Central memory CD8-positive, alpha-beta T cell (primary cell): Measurements from ENCODE around the gene ZNF438.

Experiments used
- ATAC-seq: fragments of 150-1000 bp; cut with Tn5 transposase; replicated peaks from 2 replicates; pipeline ENCODE4 v1.10.0; 2022; ENCODE audit warnings: mild to moderate bottlenecking, moderate FRiP score, moderate number of reproducible peaks; ENCODE audit not compliant: poor library complexity, severe bottlenecking; ENCODE audit errors: extremely low read depth
- DNase-seq, 2 donors: peaks; one replicate each; pipeline ENCODE4 v3.0.0; 2021; ENCODE audit warnings: low spot score in 2 of 2
- H3K27ac Mint-ChIP-seq: one replicate; pipeline ENCODE4 v1.8.0; 2022; ENCODE audit warnings: low read depth, mild to moderate bottlenecking, moderate library complexity, mixed read lengths
- H3K27me3 Mint-ChIP-seq: one replicate; pipeline ENCODE4 v1.8.0; 2022; ENCODE audit warnings: mixed read lengths
- H3K36me3 Mint-ChIP-seq: one replicate; pipeline ENCODE4 v1.8.0; 2022; ENCODE audit warnings: mild to moderate bottlenecking, moderate library complexity, mixed read lengths; ENCODE audit not compliant: insufficient read depth
- H3K4me1 Mint-ChIP-seq: one replicate; pipeline ENCODE4 v1.8.0; 2022; ENCODE audit warnings: mixed read lengths
- H3K4me3 Mint-ChIP-seq: one replicate; pipeline ENCODE4 v1.8.0; 2022; ENCODE audit warnings: mild to moderate bottlenecking, moderate library complexity, mixed read lengths
- H3K9me3 Mint-ChIP-seq: one replicate; pipeline ENCODE4 v1.8.0; 2022; ENCODE audit warnings: mixed read lengths

Gene ZNF438

GRCh38 chr10:31000071-31000782 is 31.4 kb downstream of the ZNF438 start:
- H3K27ac Mint-ChIP-seq, result no peak overlapping the region
- H3K4me3 Mint-ChIP-seq, result no peak overlapping the region

DNA sequence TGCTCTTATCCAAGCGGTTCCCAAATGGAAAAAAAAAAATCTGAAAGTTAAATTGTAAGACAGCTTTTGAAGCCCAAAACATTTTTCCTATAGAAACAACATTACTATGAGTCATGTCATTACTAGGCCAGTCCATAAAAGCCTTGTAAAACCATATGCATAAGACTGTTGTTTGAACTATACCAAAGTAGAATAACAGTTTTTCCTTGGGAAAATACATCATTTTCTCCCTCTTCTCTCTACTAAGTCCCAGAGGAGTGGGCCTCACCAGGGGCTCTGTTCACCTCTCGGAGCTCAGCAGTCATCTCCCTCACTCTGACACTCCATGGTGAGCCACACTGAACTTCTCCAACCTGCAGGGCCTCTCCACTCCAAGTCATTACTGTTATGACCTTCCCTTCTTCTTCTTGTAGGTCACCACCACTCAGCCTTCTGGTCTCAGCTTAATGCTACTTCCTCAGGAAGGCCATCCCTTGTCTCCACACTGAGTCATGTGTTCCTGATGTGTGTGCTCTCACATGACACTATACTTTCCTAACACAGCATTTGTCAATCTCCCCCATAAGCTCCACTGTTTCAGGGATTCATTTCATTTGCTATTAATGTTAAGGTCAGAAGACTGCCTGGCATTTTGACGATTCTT is 32.5 kb downstream of the ZNF438 start:
- Mint-ChIP-seq H3K9me3 (no peaks in the 10 kb centered on the region), H3K27ac (peak overlapping the region; percentile 53), H3K4me3 (peak overlapping the region; percentile 57), H3K27me3 (no peaks in the 10 kb centered on the region), H3K36me3 (peaks cover 3% of the 10 kb centered on the region), H3K4me1 (peaks cover 26% of the 10 kb centered on the region)
- peak; percentile 14 for ATAC-seq
- DNase-seq, result no peak

More at GRCh38 chr10:31000071-31000782, 31.4 kb downstream of the ZNF438 start:
- ATAC-seq, result no peak
- Mint-ChIP-seq H3K27me3 (no peaks in the 10 kb centered on the region), H3K36me3 (peaks cover 3% of the 10 kb centered on the region), H3K4me1 (peaks cover 36% of the 10 kb centered on the region), H3K9me3 (no peaks in the 10 kb centered on the region)
- no peak for DNase-seq

DNA sequence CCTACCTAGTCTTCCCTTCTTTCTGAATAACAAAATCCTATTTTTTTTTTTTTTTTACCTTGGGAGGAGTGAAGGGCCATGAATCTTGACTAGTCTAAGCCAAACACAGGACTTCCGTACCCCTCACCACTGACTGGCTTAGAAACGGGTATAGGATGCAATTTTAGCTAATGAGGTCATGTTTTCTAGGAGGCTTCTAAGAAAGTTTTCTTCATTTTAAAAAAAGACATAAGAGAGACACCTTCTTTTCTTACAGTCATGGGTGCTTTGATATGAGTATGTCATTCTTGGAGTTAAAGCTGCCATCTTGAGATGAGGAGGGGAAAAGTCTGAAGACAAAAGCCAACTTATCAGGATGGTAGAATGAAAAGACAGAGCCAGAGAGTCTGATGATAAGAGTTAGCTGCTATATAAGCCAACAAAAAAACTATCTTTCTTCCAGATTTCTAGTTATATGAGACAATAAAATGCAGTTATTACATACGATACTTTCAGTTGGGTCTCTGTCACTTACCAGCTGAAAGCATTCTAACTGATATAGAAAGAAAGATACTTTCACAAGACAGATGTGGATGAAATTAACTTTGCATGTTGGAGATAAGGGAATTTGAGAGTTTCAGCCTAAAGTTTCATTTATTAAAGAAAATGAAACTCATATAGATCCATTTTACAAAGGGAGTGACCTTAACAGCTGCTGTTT is 34.0 kb downstream of the ZNF438 start:
- H3K36me3 Mint-ChIP-seq, result peaks cover 3% of the 10 kb centered on the region
- peak overlapping the region; percentile 53 for H3K27ac Mint-ChIP-seq
- no peak for DNase-seq
- no peaks in the 10 kb centered on the region for H3K27me3 Mint-ChIP-seq
- H3K4me3 Mint-ChIP-seq, result peak overlapping the region; percentile 57
- ATAC-seq, result no peak
- H3K4me1 Mint-ChIP-seq, result peaks cover 23% of the 10 kb centered on the region
- H3K9me3 Mint-ChIP-seq, result no peaks in the 10 kb centered on the region

- ATAC-seq (no peak), DNase-seq (no peak)
- Mint-ChIP-seq H3K27me3 (no peaks in the 10 kb centered on the region), H3K4me3 (peak overlapping the region; percentile 21), H3K9me3 (no peaks in the 10 kb centered on the region), H3K4me1 (peaks cover 24% of the 10 kb centered on the region), H3K36me3 (peaks cover 3% of the 10 kb centered on the region), H3K27ac (peak overlapping the region; percentile 20)
Observed at GRCh38 chr10:30996481-30997005, 35.1 kb downstream of the ZNF438 start.

GRCh38 chr10:30995081-30995770 is 36.4 kb downstream of the ZNF438 start:
- H3K4me1 Mint-ChIP-seq, result peaks cover 24% of the 10 kb centered on the region
- ATAC-seq (no peak), DNase-seq (no peak)
- H3K27me3 Mint-ChIP-seq, result no peaks in the 10 kb centered on the region
- H3K27ac Mint-ChIP-seq, result no peak overlapping the region
- no peaks in the 10 kb centered on the region for H3K9me3 Mint-ChIP-seq
- peaks cover 6% of the 10 kb centered on the region for H3K36me3 Mint-ChIP-seq
- no peak overlapping the region for H3K4me3 Mint-ChIP-seq

GRCh38 chr10:30993155-30993554 is 38.5 kb downstream of the ZNF438 start:
- Mint-ChIP-seq H3K27me3 (no peaks in the 10 kb centered on the region), H3K36me3 (peaks cover 6% of the 10 kb centered on the region), H3K9me3 (no peaks in the 10 kb centered on the region), H3K4me3 (no peak overlapping the region), H3K4me1 (peaks cover 15% of the 10 kb centered on the region), H3K27ac (no peak overlapping the region)
- DNase-seq, result no peak
- no peak for ATAC-seq

DNA sequence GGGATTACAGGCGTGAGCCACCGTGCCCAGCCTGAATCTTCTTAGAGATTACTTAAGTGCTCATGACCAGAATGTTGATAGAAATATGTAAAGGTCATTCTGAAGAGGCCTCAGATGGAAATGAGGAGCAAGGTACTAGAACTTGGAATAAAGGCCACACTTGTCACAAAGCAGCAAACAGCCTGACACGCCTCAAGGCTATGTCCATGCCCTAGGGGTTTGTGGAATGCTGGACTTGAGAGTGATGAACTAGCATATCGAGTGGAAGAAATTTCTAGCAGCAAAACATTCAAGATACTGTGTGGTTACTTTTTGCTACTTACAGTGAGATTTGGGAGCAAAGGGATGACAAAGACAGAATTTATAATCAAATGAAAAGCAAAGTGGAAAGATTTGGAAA is 39.0 kb downstream of the ZNF438 start:
- H3K9me3 Mint-ChIP-seq, result no peaks in the 10 kb centered on the region
- peaks cover 6% of the 10 kb centered on the region for H3K36me3 Mint-ChIP-seq
- ATAC-seq (no peak), DNase-seq (no peak)
- no peaks in the 10 kb centered on the region for H3K27me3 Mint-ChIP-seq
- H3K4me3 Mint-ChIP-seq, result no peak overlapping the region
- no peak overlapping the region for H3K27ac Mint-ChIP-seq
- peaks cover 15% of the 10 kb centered on the region for H3K4me1 Mint-ChIP-seq

- H3K4me3 Mint-ChIP-seq, result no peak overlapping the region
- H3K27ac Mint-ChIP-seq, result no peak overlapping the region
- no peaks in the 10 kb centered on the region for H3K27me3 Mint-ChIP-seq
- peaks cover 4% of the 10 kb centered on the region for H3K36me3 Mint-ChIP-seq
- DNase-seq, result no peak
- no peak for ATAC-seq
- no peaks in the 10 kb centered on the region for H3K9me3 Mint-ChIP-seq
- peaks cover 9% of the 10 kb centered on the region for H3K4me1 Mint-ChIP-seq
Observed at GRCh38 chr10:30991647-30992011, 40.0 kb downstream of the ZNF438 start.

- Mint-ChIP-seq H3K27me3 (no peaks in the 10 kb centered on the region), H3K4me3 (no peak overlapping the region), H3K9me3 (no peaks in the 10 kb centered on the region), H3K4me1 (peaks cover 5% of the 10 kb centered on the region), H3K27ac (no peak overlapping the region), H3K36me3 (peaks cover 3% of the 10 kb centered on the region)
- no peak for DNase-seq
- no peak for ATAC-seq
Observed at GRCh38 chr10:30990971-30991646, 40.6 kb downstream of the ZNF438 start.

DNA sequence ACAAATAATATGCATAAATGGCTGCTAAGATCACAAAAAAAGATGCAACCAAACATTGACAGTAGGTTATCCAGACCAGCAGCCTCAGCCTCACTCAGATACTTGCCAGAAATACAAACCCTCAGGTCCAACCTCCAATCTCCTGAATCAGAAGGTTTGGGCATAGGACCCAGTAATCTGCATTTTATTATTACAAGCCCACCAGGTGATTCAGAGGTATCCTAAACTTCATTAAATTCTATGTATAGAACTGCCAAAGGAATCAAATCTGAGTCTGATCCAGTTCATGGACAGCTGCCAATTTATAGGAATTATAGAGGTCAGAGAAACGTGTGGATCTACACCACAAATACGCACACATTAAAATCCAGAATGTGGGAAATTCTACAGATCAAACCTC is 41.3 kb downstream of the ZNF438 start:
- peaks cover 3% of the 10 kb centered on the region for H3K36me3 Mint-ChIP-seq
- peaks cover 5% of the 10 kb centered on the region for H3K4me1 Mint-ChIP-seq
- H3K27ac Mint-ChIP-seq, result no peak overlapping the region
- no peak for ATAC-seq
- H3K27me3 Mint-ChIP-seq, result no peaks in the 10 kb centered on the region
- DNase-seq, result no peak
- no peak overlapping the region for H3K4me3 Mint-ChIP-seq
- H3K9me3 Mint-ChIP-seq, result no peaks in the 10 kb centered on the region

- Mint-ChIP-seq H3K36me3 (peaks cover 3% of the 10 kb centered on the region), H3K9me3 (no peaks in the 10 kb centered on the region), H3K27ac (no peak overlapping the region), H3K27me3 (no peaks in the 10 kb centered on the region), H3K4me1 (peaks cover 5% of the 10 kb centered on the region), H3K4me3 (no peak overlapping the region)
- DNase-seq (no peak), ATAC-seq (no peak)
Observed at GRCh38 chr10:30988831-30989435, 42.7 kb downstream of the ZNF438 start.

DNA sequence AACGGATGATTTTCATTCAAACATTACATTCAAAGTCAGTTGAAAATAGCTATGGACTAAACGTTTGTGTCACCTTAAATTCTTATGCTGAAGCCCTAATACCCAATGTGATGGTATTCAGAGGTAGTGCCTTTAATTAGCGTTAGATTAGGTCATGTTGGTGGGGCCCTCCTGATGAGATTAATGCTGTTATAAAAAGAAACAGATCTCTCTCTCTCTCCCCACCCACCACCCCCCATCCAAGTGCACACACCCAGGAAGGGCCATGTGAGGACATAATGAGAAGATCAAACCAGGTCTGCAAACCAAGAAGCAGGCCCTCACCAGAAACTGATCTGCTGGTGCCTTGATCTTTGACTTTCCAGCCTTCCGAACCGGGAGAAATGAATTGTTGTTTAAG is 44.2 kb downstream of the ZNF438 start:
- ATAC-seq (no peak), DNase-seq (no peak)
- peaks cover 3% of the 10 kb centered on the region for H3K36me3 Mint-ChIP-seq
- H3K4me1 Mint-ChIP-seq, result peaks cover 5% of the 10 kb centered on the region
- H3K27ac Mint-ChIP-seq, result no peak overlapping the region
- H3K4me3 Mint-ChIP-seq, result no peak overlapping the region
- H3K9me3 Mint-ChIP-seq, result no peaks in the 10 kb centered on the region
- no peaks in the 10 kb centered on the region for H3K27me3 Mint-ChIP-seq
